Fibroblast of skin of left quadriceps (primary cell): ENCODE measurements around the gene MAP1B.

ENCODE experiments used
- DNase-seq, 2 experiments: peaks; one replicate each; pipeline ENCODE4 v3.0.0-alpha.2; 2013; ENCODE audit warnings: low read depth in 2 of 2

MAP1B gene

DNA sequence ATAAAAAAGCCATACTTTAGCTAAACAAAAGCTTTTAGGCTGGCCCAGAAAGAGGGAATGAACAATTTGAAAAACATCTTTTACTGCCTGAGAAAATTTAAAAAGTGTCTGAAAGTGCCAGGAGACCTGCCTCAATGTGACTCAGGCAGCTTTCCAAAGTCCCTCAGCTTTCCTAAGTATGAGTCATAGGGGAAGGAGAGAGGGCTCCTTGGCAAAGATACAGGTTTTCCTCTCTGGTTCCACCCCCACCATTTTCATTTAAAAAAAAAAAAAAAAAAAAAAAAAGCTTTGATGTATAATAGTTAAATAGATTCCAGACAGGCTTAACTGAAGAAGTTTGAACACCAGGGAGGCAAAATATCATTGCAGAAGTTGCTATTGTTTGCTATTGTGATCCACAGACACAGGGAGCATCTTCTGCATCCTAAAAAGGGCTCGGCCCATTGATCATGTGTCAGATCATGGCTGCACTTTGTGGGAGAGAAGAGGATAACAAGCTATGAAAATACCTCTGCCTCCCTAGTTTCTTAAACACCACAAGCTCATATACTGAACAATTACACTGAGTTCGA, 141.2 kb downstream of the MAP1B start:
- DNase-seq = peak; percentile 79 to 81

DNA sequence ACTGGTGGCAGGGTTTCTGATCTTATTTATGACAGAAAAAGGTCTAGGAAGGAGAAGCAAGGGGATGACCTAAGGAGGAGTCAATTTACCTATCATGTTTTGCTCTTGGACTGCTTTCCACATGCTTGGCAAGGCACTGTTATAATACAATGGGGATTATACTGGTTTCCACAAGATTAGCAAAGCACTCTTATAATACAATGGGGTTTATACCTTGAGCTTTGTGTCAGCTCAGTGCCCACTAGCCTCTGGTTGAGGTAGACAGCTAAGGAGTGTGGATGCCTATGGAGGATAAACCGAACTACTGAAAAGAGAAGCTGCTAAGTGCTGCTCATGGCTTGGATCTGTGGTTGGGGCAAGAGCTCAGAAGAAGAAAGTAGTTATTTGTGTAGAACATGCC, 144.1 kb downstream of the MAP1B start:
- DNase-seq = no peak

DNA sequence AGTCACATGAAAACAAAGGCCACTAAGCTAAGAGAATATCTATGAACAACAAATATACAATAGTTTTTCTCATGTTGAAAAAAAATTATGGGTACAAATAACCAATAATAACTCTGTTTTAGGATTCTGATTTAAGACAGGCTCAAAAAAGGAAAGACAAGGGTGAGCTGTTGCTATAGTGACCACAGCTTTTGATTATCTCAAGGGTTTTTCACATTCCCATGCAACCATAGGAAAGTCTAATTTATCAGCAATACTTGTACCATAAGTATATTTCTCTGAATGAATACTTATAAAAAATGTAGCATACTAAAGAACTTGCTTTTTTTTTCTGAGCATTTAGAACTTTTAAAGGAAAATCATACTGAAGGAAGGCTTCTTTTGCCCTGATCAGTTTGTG, 144.7 kb downstream of the MAP1B start:
- no peak for DNase-seq

DNA sequence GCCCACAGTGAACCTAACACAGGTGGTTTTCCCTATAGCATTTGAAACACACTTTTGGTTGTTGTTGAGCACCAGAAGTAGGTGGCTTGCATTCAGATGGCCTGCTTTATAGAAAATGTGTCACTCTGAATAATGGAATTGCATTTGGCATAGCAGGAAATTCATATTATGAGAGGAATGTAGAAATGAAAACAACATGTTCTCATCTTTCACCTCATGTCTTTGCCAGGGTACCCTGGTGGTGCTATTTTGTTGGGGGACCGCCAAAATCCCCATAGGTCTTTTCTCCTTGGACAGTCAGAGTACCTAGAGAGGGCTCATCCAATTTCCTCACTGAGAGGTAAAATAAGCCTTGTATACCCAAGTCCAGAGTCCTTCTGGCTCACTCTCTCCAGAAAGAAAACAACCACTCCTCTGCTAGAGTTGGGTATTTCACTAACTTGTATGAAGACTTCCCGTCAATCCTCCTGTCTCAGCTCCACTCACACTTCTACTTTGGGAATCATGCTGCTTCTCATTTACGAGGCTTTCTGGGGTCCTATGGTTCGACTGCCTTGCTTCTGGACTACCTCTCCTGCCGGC, 145.4 kb downstream of the MAP1B start:
- no peak for DNase-seq

DNA sequence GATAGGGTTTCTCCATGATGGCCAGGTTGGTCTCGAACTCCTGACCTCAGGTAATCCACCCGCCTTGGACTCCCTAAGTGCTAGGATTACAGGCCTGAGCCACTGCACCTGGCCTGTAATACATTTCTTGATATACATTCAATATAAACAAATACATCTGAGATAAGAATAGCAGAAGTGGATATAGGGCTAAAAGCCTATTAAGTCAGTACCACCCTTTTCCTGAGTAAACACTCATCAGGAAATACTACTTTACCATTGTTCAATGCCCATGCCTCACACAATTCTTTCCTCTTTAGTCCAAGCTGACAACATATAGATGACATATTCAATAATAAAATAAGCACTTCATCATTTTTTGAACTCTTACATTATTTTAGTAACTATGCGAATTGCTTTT, 148.0 kb downstream of the MAP1B start:
- no peak for DNase-seq

DNA sequence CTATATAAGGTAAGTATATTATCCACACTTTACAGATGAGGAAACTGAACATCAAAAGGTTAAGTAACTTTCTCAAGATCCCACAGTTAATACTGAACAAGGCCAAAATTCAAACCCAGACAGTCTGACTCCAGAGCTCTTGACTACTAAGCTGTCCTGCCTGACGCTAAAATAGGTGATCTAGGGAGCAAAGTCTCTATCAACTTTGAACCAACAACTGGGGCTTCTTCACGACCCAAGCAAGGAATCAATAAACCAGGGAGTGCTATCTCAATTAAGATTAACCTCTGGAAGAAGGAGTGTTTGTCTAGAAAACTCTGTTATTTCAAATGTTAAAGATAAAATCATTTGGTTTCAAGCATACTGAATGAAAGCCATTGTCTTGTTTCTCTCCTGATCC, 148.4 kb downstream of the MAP1B start:
- no peak for DNase-seq

DNA sequence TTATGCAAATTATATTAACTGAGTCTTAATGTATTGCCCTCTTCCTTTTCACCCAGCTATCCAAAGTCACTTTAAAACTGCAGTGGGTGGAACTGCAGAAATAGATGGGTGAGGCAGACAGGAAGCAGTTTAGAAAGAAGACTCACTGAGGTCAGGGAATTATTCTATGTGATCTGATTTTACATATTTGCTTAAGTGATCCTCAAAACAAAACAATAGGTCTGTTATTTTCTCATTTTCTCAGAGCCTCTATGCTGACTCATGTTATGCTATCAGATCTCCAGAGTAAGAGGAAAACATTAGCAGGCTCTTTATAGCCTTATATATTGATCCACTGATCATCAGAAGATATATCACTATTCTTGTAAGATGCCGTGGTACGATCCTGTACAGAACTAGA, 149.3 kb downstream of the MAP1B start:
- no peak for DNase-seq
